WTC11 (cell line): ENCODE measurements around the gene PRR23E. TPM values are rescaled to one million over a fixed set of nuclear protein-coding genes. Genes with fewer than 3 reads are reported as not detected.

Experiments used
- ATAC-seq: fragments of 200-7000 bp; cut with Tn5 transposase; 2 replicates; pipeline ENCODE4 v1.10.0; 2021; ENCODE audit warnings: mild to moderate bottlenecking, moderate library complexity
- CTCF ChIA-PET: fragments of 300-600 bp; sonication (Branson Sonifier 250); formaldehyde crosslinking; loops from one replicate; lab custom pipeline; 2021; ENCODE audit warnings: antibody characterized with exemption; lab: Charles Lee
- POLR2A ChIA-PET: fragments of 350-600 bp; sonication (Branson Sonifier 250); formaldehyde crosslinking; loops from one replicate; lab custom pipeline; 2021; ENCODE audit warnings: antibody characterized with exemption; lab: Charles Lee
- DNase-seq: peaks from one replicate; pipeline ENCODE4 v3.0.0; 2021; ENCODE audit warnings: low spot score
- H3K27ac Mint-ChIP-seq: 2 replicates; pipeline ENCODE4 v1.8.0; 2021; ENCODE audit warnings: mixed read lengths
- H3K27me3 Mint-ChIP-seq: 2 replicates; pipeline ENCODE4 v1.8.0; 2021; ENCODE audit warnings: low read depth, mild to moderate bottlenecking, moderate library complexity, mixed read lengths
- H3K36me3 Mint-ChIP-seq: 2 replicates; pipeline ENCODE4 v1.8.0; 2021; ENCODE audit warnings: mixed read lengths
- H3K4me1 Mint-ChIP-seq: 2 replicates; pipeline ENCODE4 v1.8.0; 2022; ENCODE audit warnings: mixed read lengths
- H3K4me3 Mint-ChIP-seq: 2 replicates; pipeline ENCODE4 v1.8.0; 2021; ENCODE audit warnings: mild to moderate bottlenecking, moderate library complexity, mixed read lengths
- H3K9me3 Mint-ChIP-seq: 2 replicates; pipeline ENCODE4 v1.8.0; 2021; ENCODE audit warnings: mixed read lengths
- ATF6 ChIP-seq: sonication (generic); formaldehyde crosslinking; IDR thresholded peaks from 2 replicates; pipeline ENCODE4 v1.8.1; 2023; ENCODE audit warnings: mild to moderate bottlenecking, missing genetic modification reagents
- CREB1 ChIP-seq: sonication (generic); formaldehyde crosslinking; IDR thresholded peaks from 2 replicates; pipeline ENCODE4 v1.8.0; 2023; ENCODE audit warnings: mild to moderate bottlenecking, missing genetic modification reagents
- CTCF ChIP-seq: fragments of 200-600 bp; IDR thresholded peaks from 2 replicates; pipeline ENCODE4 v1.8.0; 2022; ENCODE audit warnings: antibody characterized with exemption
- E2F4 ChIP-seq: sonication (generic); formaldehyde crosslinking; IDR thresholded peaks from 2 replicates; pipeline ENCODE4 v1.8.1; 2022; ENCODE audit warnings: low read depth, mild to moderate bottlenecking, moderate library complexity, missing genetic modification reagents, borderline replicate concordance
- E2F5 ChIP-seq: sonication (generic); formaldehyde crosslinking; IDR thresholded peaks from 2 replicates; pipeline ENCODE4 v1.8.1; 2022; ENCODE audit warnings: mild to moderate bottlenecking, moderate library complexity, missing genetic modification reagents
- FOXP1 ChIP-seq: sonication (generic); formaldehyde crosslinking; IDR thresholded peaks from 2 replicates; pipeline ENCODE4 v1.8.0; 2022; ENCODE audit warnings: missing genetic modification reagents, mild to moderate bottlenecking, moderate library complexity, borderline replicate concordance
- FOXP4 ChIP-seq: sonication (generic); formaldehyde crosslinking; IDR thresholded peaks from 2 replicates; pipeline ENCODE4 v1.8.0; 2022; ENCODE audit warnings: mild to moderate bottlenecking, missing genetic modification reagents
- JAZF1 ChIP-seq: fragments of 250-450 bp; sonication (Bioruptor Pico); IDR thresholded peaks from 2 replicates; pipeline ENCODE4 v1.9.0; 2021; ENCODE audit warnings: moderate library complexity, mild to moderate bottlenecking, inconsistent platforms
- JUN ChIP-seq: sonication (generic); formaldehyde crosslinking; IDR thresholded peaks from 2 replicates; pipeline ENCODE4 v1.8.0; 2023; ENCODE audit warnings: mild to moderate bottlenecking, missing genetic modification reagents
- MYBL2 ChIP-seq: sonication (generic); formaldehyde crosslinking; IDR thresholded peaks from 2 replicates; pipeline ENCODE4 v1.8.1; 2023; ENCODE audit warnings: mild to moderate bottlenecking, moderate library complexity, missing genetic modification reagents
- NFYB ChIP-seq: sonication (generic); formaldehyde crosslinking; conservative IDR thresholded peaks from 2 replicates; pipeline ENCODE4 v1.8.0; 2022; ENCODE audit warnings: low read depth, missing genetic modification reagents
- NR1H2 ChIP-seq: sonication (generic); formaldehyde crosslinking; IDR thresholded peaks from 2 replicates; pipeline ENCODE4 v1.9.0; 2021; ENCODE audit warnings: mild to moderate bottlenecking, moderate library complexity, missing genetic modification reagents
- RORB ChIP-seq: fragments of 250-450 bp; sonication (Bioruptor Pico); IDR thresholded peaks from 2 replicates; pipeline ENCODE4 v1.9.0; 2021; ENCODE audit warnings: mild to moderate bottlenecking
- SP1 ChIP-seq: sonication (generic); formaldehyde crosslinking; conservative IDR thresholded peaks from 2 replicates; pipeline ENCODE4 v1.8.1; 2022; ENCODE audit warnings: missing genetic modification reagents
- TP53 ChIP-seq: sonication (generic); formaldehyde crosslinking; IDR thresholded peaks from 2 replicates; pipeline ENCODE4 v1.8.1; 2023; ENCODE audit warnings: mild to moderate bottlenecking, missing genetic modification reagents
- USF1 ChIP-seq: sonication (generic); formaldehyde crosslinking; IDR thresholded peaks from 2 replicates; pipeline ENCODE4 v1.8.0; 2022; ENCODE audit warnings: mild to moderate bottlenecking, missing genetic modification reagents
- ZBTB43 ChIP-seq: sonication (generic); formaldehyde crosslinking; IDR thresholded peaks from 2 replicates; pipeline ENCODE4 v1.8.1; 2023; ENCODE audit warnings: mild to moderate bottlenecking, missing genetic modification reagents
- ZNF138 ChIP-seq: sonication (generic); formaldehyde crosslinking; conservative IDR thresholded peaks from 2 replicates; pipeline ENCODE4 v1.8.1; 2022; ENCODE audit warnings: mild to moderate bottlenecking, moderate library complexity, missing genetic modification reagents
- ZNF263 ChIP-seq: sonication (generic); formaldehyde crosslinking; IDR thresholded peaks from 2 replicates; pipeline ENCODE4 v1.8.1; 2022; ENCODE audit warnings: low read depth, mild to moderate bottlenecking, moderate library complexity, missing genetic modification reagents
- ZNF423 ChIP-seq: fragments of 250-450 bp; sonication (Bioruptor Pico); IDR thresholded peaks from 2 replicates; pipeline ENCODE4 v2.1.2; 2022; ENCODE audit warnings: mild to moderate bottlenecking, moderate library complexity
- total RNA-seq: library from RNA; stranded (reverse); gene quantifications from 3 replicates; pipeline ENCODE4 v1.2.3, GENCODE V29; 2021

PRR23E gene
- total RNA-seq, 1 experiment from 2014 or later: not detected

GRCh38 chr3:127152684-127153505 lies 40.0 kb upstream of the PRR23E start:
- H3K27ac Mint-ChIP-seq: no peak overlapping the region
- DNase-seq (no peak), ATAC-seq (no peak)
- no peaks in the 10 kb centered on the region for H3K9me3 Mint-ChIP-seq
- H3K27me3 Mint-ChIP-seq: no peaks in the 10 kb centered on the region
- ChIA-PET POLR2A (no interaction called here), CTCF (no interaction called here)
- no peak overlapping the region for H3K4me3 Mint-ChIP-seq
- H3K36me3 Mint-ChIP-seq: no peaks in the 10 kb centered on the region
- peaks cover 2% of the 10 kb centered on the region; the same call in 1 of the 2 replicates for H3K4me1 Mint-ChIP-seq
- no peak for TF ChIP-seq MYBL2 (CRISPR knock-in tag)
- TF ChIP-seq FOXP1 (CRISPR knock-in tag): no peak
- no peak for TF ChIP-seq RORB (CRISPR knock-in tag)
- TF ChIP-seq TP53 (CRISPR knock-in tag): no peak
- no peak for TF ChIP-seq ZNF138 (CRISPR knock-in tag)
- no peak for TF ChIP-seq NFYB (CRISPR knock-in tag)
- no peak for TF ChIP-seq SP1 (CRISPR knock-in tag)
- no peak for TF ChIP-seq ATF6 (CRISPR knock-in tag)
- no peak for TF ChIP-seq FOXP4 (CRISPR knock-in tag)
- no peak for TF ChIP-seq USF1
- TF ChIP-seq ZNF263 (CRISPR knock-in tag): no peak
- no peak for TF ChIP-seq CTCF

- no peak for TF ChIP-seq NR1H2 (CRISPR knock-in tag)
- TF ChIP-seq CREB1 (CRISPR knock-in tag): no peak
- TF ChIP-seq E2F4 (CRISPR knock-in tag): no peak
- no peak for TF ChIP-seq ZNF423 (CRISPR knock-in tag)
- TF ChIP-seq E2F5: no peak
- no peak for TF ChIP-seq JAZF1 (CRISPR knock-in tag)
- TF ChIP-seq JUN: no peak
- no peak for TF ChIP-seq ZBTB43 (CRISPR knock-in tag)
- Mint-ChIP-seq H3K4me3 (no peak overlapping the region), H3K36me3 (no peaks in the 10 kb centered on the region), H3K4me1 (peaks cover 4% of the 10 kb centered on the region; the same call in 1 of the 2 replicates), H3K9me3 (no peaks in the 10 kb centered on the region), H3K27me3 (no peaks in the 10 kb centered on the region), H3K27ac (no peak overlapping the region)
- ChIA-PET CTCF (no interaction called here), POLR2A (no interaction called here)
- DNase-seq (no peak), ATAC-seq (no peak)
Measured at GRCh38 chr3:127153506-127153815, 39.5 kb upstream of the PRR23E start.
